HG02798 (cell line): ENCODE results near the gene PGM5.
"Not testable (repeated sequence)": the region's sequence is repeated elsewhere in the genome, so short reads cannot be mapped to it uniquely, and the experiment has no call there.

Experiments used
- ATAC-seq: cut with Tn5 transposase; IDR thresholded peaks from one replicate; pipeline ENCODE4 v1.9.1; 2021; ENCODE audit warnings: mild to moderate bottlenecking; ENCODE audit not compliant: unreplicated experiment, poor library complexity

The PGM5 gene

DNA sequence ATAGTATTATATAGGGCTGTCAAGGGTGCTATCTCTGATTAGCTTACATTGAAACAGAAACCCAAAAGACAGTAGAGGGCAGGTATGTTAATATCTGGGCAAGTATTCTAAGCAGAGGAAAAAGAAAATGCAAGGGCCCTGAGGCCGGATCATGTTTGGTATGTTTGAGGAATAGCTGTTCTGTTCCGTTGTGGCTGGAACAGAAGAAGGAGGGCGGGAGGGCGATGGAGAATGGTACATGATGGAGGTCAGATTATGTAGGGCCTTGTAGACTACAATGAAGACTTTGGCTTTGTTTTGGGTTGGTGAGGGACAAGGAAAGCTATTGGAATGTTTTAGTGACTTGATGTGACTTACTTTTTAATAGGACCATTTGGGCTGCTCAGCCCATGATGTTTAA, 19.4 kb downstream of the PGM5 start:
- ATAC-seq, result not testable (repeated sequence)

DNA sequence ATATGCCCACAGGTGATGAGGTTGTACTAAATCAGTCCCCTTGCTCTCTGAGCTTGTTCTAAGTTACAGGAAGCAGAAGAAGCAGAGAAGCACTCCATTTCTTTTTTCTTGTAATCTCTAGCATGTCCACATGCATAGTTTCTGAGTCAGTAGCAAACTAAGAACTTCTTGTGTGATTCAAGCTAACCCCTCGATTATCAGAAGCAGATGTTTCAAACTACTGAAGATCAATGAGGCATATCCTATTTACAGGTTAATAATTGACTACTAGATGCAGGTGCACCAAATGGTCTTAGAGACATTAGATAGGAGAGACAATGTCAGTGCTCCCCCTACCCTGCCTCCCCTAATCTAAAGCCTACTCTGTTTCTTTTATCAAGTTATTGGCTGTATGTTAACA, 21.3 kb downstream of the PGM5 start:
- ATAC-seq, result peak; percentile 91

DNA sequence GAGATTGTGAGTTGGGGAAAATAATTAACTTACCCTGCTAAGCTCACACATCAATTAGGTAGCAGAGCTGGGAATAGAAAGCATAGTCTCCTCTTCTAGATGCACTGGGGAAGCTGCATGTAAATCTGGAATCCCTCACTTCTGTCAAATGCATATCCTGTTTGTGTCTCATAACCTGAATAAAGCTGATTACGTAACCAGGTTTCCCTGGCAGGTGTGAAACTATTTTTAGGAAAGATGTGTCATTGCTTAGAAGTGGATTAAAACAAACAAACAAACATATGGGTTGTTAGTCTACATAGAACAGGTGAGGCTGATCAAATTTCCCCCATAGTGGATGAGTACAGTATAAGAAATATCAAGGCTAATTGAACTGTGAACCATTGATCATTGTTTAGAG, 27.5 kb downstream of the PGM5 start:
- not testable (repeated sequence) for ATAC-seq

DNA sequence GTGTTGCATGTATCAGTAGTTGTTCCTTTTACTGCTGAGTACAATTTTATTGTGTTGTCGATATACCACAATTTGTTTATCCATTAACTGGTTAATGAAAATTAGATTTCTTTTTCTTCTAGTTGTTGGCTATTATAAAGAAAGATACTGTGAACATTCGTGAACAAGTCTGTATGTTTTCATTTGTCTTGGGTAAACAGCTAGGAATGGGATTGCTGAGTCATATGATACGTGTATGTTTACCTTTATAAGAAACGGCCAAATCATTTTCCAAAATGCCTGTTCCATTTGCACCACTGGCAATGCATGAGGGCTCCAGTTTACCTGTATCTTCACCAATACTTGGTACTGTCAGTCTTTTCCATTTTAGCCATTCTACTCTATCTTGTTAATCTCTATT, 33.1 kb downstream of the PGM5 start:
- ATAC-seq, result not testable (repeated sequence)

DNA sequence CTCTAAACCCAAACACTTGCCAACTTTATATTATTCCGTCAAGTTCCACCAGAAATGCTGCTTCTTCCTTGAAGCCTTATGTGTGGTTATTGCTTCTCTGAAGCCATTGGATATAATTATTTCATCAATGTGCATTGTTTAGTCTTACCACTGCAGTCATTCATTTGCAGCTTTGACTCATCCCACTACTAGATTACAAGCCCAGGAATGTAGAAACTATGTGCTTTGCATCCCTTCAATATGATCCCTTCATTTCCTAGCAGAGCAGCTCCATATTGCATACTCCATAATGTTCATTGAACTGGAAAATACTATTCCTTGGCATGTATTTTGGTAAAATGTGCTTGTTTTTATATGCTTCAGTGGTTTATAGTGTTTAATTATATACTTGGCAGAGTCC, 34.3 kb downstream of the PGM5 start:
- not testable (repeated sequence) for ATAC-seq

DNA sequence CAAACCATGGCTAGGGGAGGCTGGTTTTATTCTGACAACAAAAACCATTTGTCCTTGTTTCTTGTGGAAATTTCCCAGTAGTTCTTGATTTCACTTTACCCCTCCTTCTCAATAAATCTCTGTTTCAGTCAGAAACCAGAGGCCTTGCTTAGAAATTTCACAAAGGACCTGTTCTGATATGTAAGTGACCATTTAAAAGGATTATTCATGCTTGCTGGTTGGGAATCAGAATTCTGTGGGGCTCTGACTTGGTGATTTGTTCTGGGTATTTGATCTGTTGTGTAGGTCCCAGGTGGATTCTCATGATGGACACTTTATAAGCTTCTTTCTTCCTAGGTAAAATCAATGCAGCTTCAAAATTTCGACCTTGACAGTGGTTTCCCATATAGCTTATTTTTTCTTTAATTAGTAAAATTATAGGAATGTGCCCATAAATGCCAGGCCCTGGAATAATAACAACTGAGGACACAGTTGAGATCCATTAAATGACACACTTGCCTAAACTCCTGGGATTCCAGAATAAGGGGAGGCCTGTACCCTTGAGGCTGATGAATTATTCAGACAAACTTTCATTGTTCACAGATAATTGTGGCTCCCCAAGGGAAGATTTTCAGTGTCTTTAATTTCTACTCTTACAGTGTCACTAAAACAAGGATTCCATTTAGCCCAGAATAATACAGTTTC, 40.1 kb downstream of the PGM5 start:
- not testable (repeated sequence) for ATAC-seq

DNA sequence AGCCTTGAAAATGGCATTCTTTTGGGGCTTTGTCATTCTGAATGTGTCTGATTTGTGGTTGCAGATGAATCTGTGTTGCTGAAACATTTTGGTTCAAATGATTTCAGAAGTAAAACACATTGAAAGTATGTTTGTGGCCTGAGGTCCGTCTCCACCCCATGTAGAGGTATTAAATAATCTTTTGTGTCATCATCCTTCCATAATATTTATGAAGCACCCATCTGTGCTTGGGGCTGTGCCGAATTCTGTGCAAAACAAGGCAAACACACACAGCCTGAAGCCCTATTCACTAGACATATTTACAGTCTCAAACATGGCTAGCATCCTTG, 40.6 kb downstream of the PGM5 start:
- not testable (repeated sequence) for ATAC-seq

DNA sequence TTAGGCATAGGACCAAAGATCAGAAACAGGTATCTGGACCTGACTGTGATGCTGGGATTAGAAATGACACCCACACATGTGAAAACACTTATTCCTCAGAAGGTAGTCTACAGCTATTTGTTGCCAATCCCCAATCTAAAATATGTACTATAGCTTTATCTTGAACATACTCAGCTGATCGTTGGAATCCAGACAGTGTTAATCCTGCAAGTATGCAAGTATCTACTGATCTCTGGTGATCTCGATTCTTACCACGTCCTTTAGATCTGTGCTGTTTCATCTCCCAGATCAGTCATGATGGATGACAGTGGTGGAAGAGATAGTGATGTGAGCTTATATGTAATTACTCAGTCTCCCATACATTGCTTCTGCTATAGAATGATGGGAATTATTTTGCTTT, 41.4 kb downstream of the PGM5 start:
- ATAC-seq, result not testable (repeated sequence)

DNA sequence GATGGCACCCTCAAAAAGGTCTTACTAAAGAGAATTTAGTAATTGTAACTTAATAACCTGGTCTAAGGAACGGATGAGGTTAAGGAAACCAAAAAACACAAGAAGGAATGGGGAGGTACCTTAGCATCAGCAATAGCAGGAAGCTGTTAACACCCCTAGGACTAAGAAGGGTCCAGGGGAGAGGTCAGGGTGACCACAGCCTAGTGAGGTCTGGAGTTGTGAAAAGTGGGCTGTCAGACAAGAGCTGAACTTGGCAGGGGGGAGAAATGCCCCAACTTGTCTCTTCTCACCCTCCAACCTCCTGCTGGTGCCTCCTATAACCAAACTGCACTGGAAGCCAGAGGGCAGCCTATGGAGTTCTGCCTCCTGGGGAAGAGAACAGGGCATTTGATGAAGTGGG, 41.9 kb downstream of the PGM5 start:
- not testable (repeated sequence) for ATAC-seq

DNA sequence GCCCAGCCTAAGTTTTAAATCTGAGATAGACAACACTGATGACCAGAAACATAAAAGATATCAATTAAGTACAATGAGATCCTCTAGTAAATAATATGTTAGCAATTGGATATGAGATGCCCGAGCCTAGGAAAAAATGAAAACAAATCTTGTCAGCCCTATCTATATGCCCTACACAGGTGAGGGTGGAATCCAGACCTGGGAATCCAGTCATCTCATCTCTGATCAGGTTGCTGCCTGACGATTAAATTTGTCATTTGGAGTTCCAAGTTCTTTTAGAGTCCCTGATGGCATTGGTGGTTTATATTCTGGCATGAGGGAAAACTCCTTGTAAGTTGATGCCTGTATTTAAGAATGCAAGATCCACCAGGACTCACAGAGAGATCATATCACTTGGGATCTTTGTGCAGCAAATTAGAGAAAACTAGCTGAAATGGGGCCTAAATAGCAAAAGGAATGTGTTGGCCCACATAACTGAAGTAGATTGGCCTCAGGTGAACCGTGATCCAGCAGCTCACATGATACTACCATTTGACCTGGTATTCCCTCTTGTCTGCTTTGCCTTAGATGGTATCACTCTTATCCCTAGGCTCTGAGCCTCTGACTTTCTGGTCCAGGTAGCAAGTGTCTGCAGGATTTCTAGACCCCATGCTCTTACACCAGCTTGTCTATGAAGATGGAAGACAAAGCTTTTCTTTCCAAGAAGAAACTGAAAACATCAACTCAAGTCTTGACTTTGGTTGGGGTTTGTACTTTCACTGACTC, 48.2 kb downstream of the PGM5 start:
- ATAC-seq, result not testable (repeated sequence)

DNA sequence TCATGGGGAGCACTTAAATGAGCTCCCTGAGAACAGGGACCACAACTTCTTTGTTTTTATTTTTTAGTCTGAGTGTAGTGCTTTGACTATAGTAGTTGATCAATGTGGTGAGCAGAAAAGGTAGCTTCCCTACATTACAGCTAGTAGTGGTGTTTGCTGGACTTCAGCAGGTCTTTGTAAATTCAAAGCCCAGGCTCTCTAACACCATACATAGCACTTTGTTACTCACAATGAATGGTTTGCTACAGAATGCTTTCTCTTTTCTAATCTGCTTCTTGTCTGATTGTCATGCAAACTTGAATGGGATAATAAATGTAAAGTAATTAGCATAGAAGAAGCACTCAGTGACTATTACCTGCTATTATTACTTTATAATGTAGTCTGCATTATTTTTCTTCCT, 55.5 kb downstream of the PGM5 start:
- not testable (repeated sequence) for ATAC-seq

DNA sequence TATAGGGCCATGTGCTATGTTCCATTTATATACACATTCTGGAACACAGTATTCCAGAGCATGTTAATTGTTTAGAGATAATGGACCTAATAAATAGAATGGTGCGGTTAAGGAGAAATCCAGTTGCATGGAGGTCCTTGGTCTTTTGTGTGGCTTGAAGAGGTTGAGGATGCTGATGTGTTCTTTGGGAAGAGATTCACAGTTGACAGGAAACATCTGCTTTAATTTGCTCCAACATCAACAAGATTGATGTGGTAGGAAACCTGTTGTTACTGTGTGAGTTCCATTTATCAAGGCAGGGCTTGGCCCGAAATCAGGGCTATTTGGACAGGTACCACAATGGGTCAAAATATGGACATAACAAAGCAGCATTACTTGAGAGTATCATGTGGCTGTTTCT, 56.3 kb downstream of the PGM5 start:
- not testable (repeated sequence) for ATAC-seq

DNA sequence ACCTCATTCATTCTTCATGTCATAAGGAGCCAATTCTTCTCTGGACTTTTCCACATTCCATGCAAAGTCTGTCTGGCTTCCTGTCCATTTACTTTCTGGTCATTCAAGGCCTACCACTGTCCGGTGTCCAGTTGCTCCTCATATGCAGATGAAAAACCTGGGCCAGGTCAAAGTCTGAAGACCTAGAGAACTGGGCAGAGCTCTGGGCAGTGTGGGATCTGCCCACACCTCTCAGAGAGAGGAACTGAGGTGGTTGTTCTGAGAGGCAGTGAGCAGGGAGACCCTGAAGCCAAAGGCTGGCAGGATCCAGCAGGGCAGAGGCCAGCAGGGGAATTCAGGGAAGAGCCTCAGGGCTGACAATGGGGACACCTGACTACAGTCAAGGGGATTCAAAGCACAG, 58.7 kb downstream of the PGM5 start:
- ATAC-seq, result not testable (repeated sequence)

DNA sequence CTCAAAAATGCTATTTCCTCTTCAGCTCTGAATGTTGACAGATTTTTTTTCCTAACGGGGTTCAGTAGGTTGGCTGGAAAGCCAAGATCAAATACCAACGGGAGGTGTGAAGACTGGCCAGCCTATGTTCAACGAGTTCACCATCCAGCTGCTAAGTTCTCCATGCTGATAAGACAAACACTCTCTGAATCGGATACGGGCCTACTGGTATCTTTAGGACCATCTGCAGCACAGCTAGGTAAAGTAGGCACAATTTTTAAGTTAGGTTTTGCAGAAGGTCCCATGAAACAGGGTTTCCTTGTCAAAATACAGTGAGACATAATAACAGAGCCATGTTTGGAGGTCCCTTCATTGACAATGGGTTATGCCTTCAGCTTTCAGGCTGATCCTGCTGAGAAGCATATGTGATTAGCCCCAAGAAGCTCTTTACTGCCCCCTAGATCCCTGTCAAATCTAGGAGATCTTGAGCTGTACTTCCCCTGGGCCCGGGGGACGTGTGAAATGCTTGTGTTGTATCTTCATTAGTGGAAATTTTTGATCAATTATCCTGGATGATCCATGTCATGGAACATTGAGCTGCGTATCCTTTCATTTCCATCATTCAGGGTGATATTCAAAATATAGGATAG, 60.6 kb downstream of the PGM5 start:
- no peak for ATAC-seq

DNA sequence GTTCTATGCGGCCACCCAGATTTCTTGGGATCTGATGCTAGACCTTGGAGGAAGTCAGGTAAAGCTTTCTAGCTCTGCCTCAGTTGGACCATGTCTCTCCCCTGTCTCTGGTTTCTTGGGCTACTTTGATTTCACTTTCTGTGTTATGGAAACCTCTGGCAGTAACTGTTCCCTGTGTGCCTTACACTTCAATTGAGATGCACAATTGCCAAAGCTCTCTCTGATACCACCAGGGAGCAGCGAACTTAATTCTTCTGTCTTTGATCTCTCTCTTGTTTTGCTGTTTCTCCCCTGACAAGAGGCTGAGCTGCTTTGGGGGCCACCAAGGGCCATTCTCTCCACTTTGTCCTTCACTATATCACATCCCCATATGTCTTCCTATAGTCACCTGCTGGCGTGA, 61.4 kb downstream of the PGM5 start:
- ATAC-seq, result no peak

DNA sequence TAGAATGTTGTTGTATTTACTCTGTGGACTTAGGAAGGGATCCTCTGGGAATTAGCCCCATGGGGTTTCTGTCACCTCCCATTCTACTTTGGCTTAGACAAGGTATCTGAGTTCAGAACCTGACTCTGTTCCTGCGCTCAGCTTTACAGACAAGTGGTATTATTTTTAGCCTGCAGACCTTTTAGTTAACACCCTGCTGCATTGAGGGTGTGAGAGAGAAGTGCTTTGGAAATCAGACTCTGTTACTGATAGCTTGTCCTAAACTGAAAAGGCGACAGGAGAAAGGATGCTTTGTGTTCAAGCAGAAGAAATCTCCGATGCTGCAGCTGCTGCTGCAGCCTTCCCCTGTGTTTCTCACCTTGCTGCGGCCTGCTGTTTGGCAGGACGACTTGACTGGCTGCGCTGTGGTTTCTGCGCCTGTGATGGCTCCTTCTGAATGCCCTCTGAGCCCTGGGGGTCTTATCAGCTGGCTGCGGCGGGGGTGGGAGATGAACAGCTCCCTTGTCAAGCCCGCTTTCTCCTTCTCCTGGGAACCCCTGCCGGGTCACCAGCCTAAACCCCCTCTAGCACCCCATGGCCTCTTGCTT, 61.9 kb downstream of the PGM5 start:
- no peak for ATAC-seq

DNA sequence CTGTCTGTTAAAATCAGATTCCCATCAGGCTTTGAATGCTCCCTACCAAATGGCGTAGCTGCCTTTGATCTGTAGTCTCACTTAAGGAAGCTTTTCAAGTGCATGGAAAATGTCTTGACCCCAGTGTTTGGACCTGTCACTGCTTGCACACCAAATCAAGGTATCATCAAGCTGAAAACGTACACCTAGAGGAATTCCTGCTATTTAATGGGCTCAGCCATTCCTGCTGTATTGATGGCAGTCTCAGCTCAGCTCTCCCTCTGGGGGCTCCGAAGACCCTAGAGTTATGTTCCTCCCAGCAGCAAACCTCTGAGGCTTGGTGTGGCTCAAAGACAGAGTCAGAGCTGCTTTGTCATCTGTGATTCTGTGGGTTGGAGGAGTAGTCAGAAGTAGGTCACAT, 63.5 kb downstream of the PGM5 start:
- ATAC-seq, result no peak

DNA sequence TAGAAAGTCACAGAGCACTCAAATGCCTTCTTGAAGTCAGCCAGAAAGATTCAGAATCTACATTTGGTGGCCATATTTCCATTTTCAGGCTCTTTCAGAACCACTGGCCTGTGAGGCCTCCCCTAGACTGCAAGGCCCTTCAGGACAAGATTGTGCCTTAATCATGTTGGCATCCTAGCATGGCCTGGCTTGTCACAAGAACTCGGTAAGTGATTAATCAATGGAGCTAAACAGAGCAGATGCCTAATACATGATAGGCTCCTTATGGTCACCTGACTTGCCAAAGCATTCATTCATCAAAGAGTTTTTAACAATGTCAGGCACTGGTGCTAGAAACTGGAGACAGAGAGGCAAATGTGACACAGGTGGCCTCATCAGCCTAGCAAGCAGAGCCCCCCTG, 70.3 kb downstream of the PGM5 start:
- no peak for ATAC-seq

DNA sequence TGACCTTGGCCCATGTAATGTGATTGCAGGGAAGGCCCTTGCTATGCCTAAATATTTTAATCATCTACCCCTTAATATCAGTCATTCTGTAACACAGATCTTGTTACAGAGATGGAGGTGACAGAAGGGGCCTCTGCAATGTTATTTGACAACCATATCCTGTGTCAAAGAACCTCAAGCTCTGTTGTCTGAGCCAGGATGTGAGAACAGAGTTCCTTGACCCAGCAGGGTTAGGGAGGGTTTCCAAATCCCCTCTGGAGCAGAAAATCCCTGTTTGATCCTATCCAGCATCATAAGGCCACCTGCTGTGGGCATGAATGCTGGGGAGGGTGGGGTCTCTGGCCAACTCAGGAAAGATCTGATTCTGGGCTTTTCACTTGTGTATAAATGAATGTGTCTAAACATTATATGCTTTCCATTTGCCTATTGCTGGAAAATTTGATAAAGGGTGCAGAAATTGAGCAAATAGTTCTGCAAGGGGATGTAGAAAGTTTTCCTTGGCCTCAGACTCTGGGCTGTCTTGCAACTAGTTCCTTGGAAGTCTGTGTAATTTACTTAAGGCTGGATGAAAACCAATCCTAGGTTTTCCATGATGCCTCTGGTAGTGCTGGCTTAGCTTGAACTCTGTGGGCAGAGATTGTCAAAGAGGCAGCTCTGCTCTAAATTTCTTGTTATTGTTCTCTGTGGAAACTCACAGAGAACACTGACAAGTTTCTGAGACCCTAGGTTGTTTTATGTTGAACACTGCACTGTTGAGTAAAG, 71.0 kb downstream of the PGM5 start:
- no peak for ATAC-seq

DNA sequence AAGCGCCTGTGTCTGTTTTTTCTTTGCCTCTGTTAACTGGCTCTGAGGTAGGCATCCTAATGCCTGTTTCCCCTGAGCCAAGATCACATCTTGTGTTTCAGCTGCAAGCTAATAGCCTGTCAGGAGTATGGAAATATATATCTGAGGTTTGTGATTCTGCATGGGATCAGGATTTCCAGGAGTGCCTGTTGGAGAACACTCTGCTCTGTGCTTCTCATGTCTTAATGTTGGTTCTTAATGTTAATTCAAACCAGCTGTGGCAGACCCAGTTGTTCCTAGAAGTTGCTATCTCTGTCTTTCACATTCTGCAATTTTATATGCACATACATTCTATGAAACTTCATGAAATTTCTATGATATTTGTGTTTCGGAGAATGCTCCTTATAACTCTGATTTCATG, 72.1 kb downstream of the PGM5 start:
- ATAC-seq, result no peak

DNA sequence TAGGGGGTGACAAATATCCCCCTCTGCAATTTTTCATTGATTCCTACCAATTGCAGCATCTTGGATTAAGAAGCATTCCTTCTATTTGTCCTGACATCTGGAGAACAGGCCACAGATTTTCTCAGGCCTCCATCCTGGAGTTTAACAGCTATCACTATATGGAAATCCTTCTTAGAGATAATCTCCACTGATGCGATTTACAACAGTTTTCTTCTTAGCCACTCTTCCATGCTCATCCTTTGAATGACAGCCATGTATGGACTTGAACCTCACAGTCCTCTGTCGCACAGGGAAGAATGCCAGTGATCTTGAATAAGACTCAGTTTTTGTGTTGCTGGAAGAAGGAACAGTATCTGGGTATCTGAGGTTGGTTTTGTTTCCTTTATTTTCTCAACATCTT, 73.2 kb downstream of the PGM5 start:
- no peak for ATAC-seq
